T-helper 1 cell treated with Interleukin-12 subunit alpha and Interleukin-12 subunit beta and Interleukin-4 antibody, amounts not matched to agents 30 ng/mL and 1 ng/mL, for 36 hours (primary cell): Measurements from ENCODE around the gene PTPRN2. TPM values are rescaled to one million over a fixed set of nuclear protein-coding genes. Genes with fewer than 3 reads are reported as not detected.
"Not testable (repeated sequence)": the region's sequence is repeated elsewhere in the genome, so short reads cannot be mapped to it uniquely, and the experiment has no call there.

ENCODE experiments used
- intact Hi-C: fragments of 100-400 bp; cut with micrococcal nuclease; formaldehyde crosslinking; loops from one replicate; pipeline ENCODE4 v1.15.1; 2024
- total RNA-seq: library from RNA; stranded (reverse); gene quantifications from 2 replicates; pipeline ENCODE4 v1.2.3, GENCODE V29; 2022

PTPRN2 gene
- total RNA-seq, 1 donor from 2014 or later = 2.9 TPM

DNA sequence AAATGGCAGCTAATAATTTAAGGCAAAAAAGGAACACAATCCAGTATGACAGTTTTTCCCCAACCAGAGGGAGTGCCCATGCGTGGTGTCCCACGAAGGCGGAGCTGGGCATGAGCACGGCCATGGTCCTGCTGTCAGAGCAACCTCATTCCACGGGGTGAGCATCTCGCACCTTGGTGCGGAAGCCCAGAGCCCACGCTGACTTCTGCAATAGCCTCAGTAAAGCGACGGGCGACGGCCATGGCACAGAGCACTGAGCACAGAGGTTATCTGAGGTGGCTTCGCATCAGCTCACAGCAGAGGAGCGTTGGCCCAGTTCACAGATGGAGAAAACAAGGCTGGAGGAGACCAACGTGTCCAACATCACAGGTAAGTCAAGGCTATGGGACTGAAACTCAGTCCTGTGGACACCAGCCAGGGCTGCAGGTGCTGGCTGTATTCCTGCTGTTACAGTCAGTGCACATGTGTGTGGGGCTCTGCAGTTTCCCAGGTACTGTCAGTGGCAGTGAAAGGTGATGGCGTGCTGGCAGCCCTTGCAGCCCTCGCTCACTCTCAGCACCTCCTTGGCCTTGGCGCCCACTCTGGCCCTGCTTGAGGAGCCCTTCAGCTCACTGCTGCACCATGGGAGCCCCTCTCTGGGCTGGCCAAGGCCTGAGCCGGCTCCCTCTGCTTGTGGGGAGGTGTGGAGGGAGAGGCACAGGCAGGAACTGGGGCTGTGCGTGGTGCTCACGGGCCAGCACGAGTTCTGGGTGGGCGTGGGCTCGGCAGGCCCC lies 525.6 kb downstream of the PTPRN2 start:
- intact Hi-C loops = no loop called here

DNA sequence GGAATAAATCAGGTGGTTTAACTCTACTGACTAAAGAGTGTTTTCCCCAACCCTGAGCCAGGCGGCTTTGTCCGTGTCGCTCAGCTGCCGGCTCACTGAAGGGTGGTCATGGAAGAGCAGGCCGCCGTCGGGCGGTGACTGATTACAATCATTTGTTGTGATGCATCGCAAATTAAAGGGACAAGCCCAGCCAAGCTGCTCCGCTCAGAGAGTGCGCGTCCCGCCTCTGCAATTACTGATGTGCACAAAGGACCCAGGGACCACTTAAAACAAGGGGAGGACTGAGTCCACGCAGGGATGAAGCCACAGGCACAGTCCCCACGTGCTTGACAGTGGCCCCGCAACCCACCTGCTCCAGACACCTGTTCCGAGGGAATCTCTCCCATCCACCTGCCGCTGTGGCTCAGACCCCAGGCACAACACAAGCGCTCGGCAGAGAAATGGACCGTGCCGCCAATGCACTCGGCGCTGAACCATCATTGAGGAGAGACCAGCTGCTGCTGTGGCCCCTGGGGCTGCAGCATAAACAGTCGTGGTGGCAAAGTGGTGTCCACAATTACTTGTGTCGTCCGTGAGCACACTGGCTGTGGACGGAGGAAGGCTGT lies 526.5 kb downstream of the PTPRN2 start:
- intact Hi-C loops = no loop called here

DNA sequence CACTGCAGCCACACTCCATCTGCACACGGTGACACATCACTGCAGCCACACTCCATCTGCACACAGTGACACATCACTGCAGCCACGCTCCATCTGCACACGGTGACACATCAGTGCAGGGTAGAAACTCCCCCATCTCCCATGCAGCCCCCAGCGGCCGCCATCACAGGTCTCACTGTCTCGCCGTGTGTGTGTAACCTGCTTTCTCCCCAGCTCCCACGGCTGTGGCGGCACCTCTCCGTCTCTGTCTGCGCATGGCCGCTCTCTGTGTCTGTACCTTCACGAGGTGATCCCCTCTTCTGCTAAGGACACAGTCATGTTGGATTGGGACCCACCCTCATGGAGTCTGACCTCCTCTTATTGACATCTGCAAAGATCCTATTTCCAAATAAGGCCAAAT lies 527.4 kb downstream of the PTPRN2 start:
- intact Hi-C loops = no loop called here

DNA sequence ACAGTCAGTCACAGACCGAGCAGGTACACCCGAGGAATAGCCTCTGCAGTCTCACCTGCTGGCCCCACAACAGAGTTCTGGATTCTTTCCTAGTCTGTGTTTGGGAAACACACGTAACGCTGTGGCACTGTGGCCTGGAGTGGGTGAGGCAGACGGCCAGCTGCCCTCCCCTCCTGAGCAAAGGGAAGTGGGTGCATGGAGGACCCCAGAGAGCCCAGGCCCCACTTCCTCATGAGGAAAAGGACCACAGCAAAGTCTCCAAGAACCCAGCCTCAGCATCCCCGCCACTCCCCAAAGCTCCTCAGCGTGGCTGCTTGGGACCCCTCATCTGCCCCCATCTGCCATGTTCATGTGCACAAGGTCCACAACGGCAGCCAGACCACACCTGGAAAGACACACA lies 530.2 kb downstream of the PTPRN2 start:
- intact Hi-C loops = no loop called here

DNA sequence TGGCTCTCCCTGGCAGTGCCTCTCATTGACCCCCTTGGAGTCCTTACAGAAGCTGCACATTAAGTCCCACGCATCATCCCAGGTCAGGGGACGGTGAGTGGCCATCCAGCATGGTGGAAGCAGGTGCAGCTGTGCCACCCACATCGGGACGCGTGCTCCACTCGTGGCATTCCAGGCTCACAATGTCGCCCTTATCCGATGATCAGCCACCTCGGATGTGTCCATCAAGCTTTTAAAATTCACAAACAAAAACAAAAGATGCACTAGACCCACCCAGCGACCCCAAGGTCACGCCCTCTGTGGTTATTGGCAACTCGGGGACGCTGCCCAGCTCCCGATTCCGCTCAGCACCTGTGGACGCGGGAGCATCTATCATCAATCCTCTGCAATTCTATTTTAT lies 530.9 kb downstream of the PTPRN2 start:
- intact Hi-C loops = no loop called here

DNA sequence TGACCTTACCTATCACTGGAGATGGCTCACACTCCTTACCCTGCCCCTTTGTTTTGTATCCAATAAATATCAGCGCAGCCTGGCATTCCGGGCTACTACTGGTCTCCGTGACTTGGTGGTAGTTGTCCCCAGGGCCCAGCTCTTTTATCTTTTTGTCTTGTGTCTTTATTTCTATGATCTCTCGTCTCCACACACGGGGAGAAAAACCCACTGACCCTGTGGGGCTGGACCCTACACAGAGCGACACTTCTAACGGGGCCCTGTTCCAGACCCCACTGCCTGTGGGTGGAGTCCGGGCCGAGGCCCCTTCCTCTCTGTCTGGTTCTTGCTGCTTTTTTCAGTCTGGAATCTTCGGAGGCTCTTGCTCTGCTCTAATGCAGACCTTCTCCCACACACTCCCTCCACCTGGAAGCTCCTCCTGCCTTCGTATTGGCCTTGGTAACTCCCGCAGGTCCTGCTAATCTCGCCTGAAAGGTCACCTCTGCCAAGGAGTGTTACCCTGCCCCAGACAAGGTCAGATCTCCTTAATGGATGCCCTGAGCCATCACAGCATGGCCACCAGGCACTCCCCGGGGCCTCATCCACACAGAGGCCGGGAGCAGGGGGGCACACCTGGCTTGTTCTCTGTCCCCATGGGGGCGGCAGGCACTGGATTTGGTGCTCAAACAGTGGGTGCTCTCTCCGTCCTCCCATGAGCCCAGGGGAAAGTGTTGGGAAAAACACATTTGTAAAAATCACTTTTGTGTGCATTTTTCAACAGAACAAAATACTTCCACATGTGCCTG lies 531.7 kb downstream of the PTPRN2 start:
- intact Hi-C loops = no loop called here

DNA sequence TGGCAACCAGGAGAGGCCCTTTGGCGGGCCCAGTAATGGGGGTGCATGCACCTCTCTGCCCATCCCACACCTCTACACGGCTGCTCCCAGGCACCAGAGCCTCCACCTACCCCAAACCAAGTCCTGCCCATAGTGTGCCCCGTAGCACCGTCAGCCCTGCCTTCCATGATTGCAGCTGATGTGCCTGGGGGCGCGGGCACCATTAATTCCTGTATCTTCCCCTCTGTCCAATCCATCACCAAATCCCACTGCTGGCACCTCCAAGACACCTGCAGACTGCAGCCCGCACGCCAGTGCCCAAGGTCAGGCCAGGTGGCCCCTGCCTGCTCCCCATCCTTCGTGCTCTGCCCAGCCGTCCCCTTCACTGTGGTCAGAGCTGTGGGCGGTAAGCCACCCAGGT lies 533.0 kb downstream of the PTPRN2 start:
- intact Hi-C loops = loop anchor here (5.0 kb wide), 1 partner anchor 543 kb away; no protein-coding TSS in a partner anchor

DNA sequence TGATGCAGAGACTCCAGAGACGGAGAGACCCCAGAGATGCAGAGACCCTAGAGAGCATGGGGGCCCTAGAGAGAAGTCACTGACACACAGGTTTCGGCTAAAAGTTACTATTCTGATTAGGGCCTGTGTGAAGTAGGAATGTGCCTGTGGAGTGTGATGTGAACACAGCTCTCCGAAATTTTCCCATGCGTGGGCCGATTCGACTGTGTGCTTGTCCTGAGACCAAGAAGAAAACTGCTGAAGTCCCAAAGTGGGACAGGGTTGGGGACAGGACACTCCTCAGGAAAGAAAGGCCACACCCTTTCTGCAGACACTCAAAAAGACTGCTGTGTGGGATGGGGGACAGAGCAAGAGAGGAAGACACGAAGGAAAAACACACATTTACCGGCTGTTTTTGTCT lies 533.5 kb downstream of the PTPRN2 start:
- intact Hi-C loops = loop anchor here (5.0 kb wide), 1 partner anchor 543 kb away; no protein-coding TSS in a partner anchor

DNA sequence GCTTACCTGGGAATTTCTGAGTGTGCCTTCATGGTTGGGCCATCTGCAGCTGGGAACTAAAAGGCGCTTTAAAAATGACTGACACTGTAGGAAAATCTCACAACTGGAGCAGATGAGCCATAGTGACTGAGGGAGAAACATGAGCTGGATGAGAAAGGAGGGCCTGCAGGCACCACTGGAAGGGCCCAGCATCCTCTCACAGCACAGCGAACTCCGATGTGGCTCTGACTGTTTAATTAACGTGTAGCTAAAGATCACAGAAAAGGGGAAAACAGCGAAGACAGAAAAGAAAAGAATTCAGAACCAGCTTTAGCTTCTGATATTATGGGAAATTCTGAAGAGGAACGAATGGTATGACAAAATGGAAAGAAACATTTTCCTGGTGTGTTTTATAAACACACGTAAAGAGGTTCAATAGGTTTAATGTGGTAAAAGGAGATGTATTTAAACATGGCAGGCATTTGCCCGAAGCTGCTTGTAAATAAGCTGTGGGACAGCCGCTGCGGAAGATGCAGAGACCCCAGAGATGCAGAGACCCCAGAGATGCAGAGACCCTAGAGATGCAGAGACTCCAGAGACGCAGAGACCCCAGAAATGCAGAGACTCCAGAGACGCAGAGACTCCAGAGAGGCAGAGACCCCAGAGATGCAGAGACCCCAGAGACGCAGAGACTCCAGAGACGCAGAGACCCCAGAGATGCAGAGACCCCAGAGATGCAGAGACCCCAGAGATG lies 534.3 kb downstream of the PTPRN2 start:
- intact Hi-C loops = loop anchor here (5.0 kb wide), 1 partner anchor 544 kb away; no protein-coding TSS in a partner anchor

DNA sequence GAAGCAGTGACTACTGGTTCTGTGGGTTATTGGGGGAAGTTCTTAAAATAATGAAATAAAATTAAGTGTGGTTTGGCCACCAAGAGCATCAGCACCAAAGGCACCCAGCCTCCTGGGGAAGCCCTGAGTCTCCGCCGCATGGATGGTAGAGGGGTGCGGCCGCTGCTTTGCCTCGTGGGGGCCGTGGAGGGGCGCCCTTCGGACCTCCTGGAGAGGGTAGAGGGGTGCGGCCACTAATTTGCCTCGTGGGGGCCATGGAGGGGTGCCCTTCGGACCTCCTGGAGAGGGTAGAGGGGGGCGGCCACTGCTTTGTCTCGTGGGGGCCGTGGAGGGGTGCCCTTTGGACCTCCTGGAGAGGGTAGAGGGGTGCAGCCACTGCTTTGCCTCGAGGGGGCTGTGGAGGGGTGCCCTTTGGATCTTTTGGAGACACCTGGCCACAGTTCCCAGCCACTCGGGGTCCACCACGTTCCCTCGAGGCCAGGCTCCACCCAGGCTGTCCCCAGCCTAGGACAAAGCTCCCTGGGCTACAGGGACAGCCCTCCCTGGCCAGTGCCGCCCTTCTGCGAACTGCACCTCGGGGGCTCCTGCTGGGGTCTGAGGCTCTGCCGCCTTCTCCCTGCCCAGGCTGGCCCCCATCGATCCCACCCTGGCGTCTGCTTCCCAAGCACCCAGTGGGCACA lies 535.1 kb downstream of the PTPRN2 start:
- intact Hi-C loops = loop anchor here (5.0 kb wide), 1 partner anchor 545 kb away; no protein-coding TSS in a partner anchor

DNA sequence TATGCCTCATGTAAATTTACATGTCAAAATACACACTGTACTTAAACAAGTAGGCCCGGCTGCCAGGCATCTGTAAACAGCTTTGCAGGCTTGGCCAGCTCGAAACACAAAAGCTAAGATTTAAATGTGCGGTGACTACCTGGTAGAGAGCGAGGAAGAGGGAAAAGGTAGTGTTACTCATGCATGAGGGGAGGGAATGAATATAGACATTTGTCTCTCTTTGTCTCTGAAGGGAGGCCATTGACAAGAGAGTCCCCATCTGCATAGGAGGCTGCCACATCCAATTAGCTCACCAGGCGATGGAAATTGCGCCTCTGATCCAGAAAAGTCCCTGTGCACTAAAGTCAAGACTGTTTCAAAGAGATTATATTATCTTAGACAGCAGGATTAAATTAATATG lies 535.8 kb downstream of the PTPRN2 start:
- intact Hi-C loops = loop anchor here (5.0 kb wide), 1 partner anchor 546 kb away; no protein-coding TSS in a partner anchor

DNA sequence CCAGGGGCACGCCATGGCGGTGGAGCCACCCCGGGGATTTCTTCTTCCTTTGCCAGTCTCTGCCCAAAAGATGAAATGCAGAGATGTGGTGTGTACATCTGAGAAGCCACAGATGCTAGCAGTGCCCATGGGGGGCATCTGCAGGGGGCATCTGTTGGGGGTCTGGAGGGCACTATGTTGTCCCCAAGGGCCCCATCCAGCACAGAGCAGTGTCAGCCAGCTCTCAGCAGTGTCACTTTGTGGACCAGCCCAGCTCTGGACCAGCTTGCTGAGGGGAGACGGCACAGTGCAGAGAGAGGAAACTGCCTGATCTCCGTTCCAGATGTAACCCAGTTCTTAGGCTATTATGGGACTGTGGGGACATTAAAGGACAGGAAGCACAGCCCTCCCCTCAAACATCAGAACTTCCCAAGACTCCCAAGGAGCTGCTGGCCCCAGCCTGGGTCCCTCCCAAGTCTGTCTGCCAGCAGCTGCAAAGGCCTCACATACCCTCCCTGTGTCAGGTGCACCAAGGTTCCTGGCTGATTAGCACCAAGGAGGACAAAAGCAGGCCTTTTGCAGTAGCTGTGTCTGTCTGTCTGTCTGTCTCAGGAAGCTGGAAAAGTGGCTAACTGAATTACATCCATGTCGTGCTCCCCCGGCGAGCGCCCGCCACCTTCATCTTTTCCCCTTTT lies 536.5 kb downstream of the PTPRN2 start:
- intact Hi-C loops = loop anchor here (5.0 kb wide), 1 partner anchor 546 kb away; no protein-coding TSS in a partner anchor

DNA sequence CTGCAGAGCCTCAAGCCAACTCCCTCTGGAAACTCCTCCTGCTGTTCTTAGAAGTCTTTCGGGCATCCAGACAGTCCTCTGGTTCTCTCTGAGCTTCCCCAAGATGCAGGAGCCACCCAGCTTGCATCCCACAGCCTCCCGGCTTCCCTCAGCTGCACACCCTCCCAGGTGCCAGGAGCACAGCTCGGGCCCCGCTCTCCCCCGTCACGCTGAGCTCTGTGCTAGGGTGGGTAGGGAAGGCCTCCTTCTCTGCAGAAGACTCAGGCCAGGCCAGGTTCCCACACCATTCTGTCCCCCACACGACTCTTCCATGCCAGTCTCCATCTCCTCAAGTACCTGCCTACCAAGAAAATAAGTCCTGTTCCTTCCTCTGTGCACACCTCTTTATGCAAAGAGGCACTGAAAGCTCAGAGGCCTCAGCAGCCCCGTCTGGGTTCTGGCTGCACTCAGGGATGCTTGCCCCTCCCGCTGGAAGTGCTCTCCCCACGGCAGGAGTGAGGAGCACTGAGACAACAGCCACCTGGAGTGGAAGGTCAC lies 537.1 kb downstream of the PTPRN2 start:
- intact Hi-C loops = loop anchor here (5.0 kb wide), 1 partner anchor 547 kb away; no protein-coding TSS in a partner anchor

DNA sequence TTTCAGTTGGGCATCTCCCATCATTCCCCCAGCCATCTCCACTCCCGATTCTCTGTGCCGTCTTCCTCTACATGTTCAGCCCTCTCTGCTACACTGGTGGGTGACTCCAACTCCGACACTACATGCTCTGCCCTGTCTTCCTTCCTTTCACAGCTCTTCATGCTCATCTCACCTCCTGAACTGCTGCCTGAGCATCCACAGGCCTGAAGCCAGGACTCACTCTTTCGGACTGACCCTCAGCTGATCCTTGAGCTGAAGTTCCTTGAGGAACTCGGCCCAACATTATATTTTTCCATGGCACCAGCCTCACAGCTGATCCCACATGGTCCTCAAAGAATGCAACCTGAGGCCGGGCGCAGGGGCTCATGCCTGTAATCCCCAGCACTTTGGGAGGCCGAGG lies 538.4 kb downstream of the PTPRN2 start:
- intact Hi-C loops = no loop called here

DNA sequence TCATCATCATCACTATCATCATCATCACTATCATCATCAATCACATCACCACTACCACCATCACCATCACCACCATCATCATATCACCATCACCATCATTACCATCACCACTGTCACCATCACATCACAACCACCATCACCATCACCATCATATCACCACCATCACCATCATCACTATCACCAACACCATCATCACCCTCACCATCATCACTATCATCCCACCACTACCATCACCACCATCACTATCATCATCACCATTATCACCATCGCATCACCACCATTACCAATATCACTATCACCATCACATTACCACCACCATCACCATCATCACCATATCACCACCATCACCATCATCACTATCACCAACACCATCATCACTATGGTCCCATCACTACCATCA lies 539.1 kb downstream of the PTPRN2 start:
- intact Hi-C loops = no loop called here

DNA sequence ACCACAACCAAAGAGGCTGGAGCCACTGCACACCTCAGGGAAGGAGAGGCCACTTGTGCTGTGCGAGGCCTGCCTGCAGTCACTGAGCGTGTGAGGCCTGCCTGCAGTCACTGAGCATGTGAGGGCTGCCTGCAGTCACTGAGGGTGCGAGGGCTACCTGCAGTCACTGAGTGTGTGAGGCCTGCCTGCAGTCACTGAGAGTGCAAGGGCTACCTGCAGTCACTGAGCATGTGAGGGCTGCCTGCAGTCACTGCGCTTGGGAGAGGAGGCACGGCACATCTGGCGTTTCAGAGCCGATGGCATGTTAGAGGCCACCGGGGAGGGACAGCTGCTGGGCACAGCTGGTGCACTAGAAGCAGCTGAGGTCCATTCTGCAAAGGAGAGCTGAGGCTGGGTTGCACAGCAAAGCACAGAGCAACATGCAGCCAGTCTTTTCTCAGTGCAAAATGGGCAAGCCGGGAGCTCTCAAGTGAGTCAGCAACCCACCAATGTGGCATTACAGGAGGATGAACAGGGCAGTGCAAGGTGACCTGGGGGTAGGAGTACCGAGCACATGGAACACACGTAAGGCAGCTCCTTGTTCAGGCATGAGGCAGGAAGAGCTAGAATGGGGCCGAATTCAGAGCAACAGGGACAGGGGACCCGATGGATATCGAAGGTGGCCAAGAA lies 540.1 kb downstream of the PTPRN2 start:
- intact Hi-C loops = no loop called here

DNA sequence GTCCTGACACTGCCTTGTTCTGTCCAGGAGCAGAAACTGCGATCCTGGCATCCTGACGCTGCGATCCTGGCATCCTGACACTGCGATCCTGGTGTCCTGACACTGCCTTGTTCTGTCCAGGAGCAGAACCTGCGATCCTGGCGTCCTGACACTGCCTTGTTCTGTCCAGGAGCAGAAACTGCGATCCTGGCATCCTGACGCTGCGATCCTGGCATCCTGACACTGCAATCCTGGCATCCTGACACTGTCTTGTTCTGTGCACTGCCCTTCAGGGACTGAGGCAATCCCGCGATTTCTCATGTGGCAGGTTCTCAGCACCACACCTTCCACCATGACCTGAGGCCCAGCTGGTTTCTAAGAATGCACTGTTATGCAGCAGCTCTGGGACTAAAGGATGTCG lies 541.4 kb downstream of the PTPRN2 start:
- intact Hi-C loops = not testable (repeated sequence)

DNA sequence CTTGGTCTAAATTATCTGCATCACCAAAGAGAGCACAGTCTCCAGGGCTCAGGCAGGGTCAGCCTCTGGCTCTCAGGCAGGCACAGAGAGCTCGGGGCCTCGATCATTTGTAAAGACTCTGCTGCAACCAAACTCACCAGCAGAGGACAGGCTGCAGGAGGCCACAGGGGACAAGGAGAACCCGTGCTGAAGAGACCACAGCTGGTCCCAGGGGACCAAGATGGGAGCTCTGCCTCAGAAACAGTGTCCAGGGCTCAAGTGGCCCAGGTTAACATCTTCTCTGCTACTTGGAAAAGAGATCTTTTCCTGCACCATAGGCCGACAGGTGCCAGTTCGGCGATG lies 543.2 kb downstream of the PTPRN2 start:
- intact Hi-C loops = no loop called here
